Parathyroid adenoma (tissue), 2 donors: Measurements from ENCODE around the gene HDGFL3.

ENCODE experiments used
- H2AFZ ChIP-seq: fragments of 300-600 bp; sonication (generic); one replicate; pipeline ENCODE4 v1.7.0; 2017; ENCODE audit warnings: antibody characterized with exemption, mild to moderate bottlenecking
- H3K27ac ChIP-seq: fragments of 300-600 bp; sonication (generic); one replicate; pipeline ENCODE4 v1.7.0; 2017
- H3K27me3 ChIP-seq: fragments of 300-600 bp; sonication (generic); one replicate; pipeline ENCODE4 v1.7.0; 2017; ENCODE audit warnings: low read length; ENCODE audit not compliant: control insufficient read depth, insufficient read depth
- H3K36me3 ChIP-seq: fragments of 300-600 bp; sonication (generic); one replicate; pipeline ENCODE4 v1.7.0; 2017; ENCODE audit warnings: low read length; ENCODE audit not compliant: control insufficient read depth, insufficient read depth
- H3K4me1 ChIP-seq: fragments of 300-600 bp; sonication (generic); one replicate; pipeline ENCODE4 v1.7.0; 2017; ENCODE audit warnings: control low read depth
- H3K4me2 ChIP-seq: fragments of 300-600 bp; sonication (generic); one replicate; pipeline ENCODE4 v1.7.0; 2017; ENCODE audit warnings: low read length
- H3K4me3 ChIP-seq: fragments of 300-600 bp; sonication (generic); one replicate; pipeline ENCODE4 v1.7.0; 2017; ENCODE audit warnings: low read depth, low read length
- H3K79me2 ChIP-seq: fragments of 300-600 bp; sonication (generic); one replicate; pipeline ENCODE4 v1.7.0; 2017; ENCODE audit warnings: control low read depth
- H3K9ac ChIP-seq: fragments of 300-600 bp; sonication (generic); one replicate; pipeline ENCODE4 v1.7.0; 2017; ENCODE audit warnings: mild to moderate bottlenecking
- H3K9me3 ChIP-seq: fragments of 300-600 bp; sonication (generic); one replicate; pipeline ENCODE4 v1.7.0; 2017; ENCODE audit warnings: low read length; ENCODE audit not compliant: control insufficient read depth
- TF ChIP-seq, protein P1 (sequence below): fragments of 300-600 bp; sonication (generic); IDR thresholded peaks from one replicate; pipeline ENCODE4 v1.7.0; 2017; ENCODE audit warnings: antibody characterized with exemption, mild to moderate bottlenecking
- donor health status: primary hyperparathyroidism.

The HDGFL3 gene

GRCh38 chr15:83206526-83207008 is 1.1 kb downstream of the HDGFL3 start:
- TF ChIP-seq, protein P1, sequence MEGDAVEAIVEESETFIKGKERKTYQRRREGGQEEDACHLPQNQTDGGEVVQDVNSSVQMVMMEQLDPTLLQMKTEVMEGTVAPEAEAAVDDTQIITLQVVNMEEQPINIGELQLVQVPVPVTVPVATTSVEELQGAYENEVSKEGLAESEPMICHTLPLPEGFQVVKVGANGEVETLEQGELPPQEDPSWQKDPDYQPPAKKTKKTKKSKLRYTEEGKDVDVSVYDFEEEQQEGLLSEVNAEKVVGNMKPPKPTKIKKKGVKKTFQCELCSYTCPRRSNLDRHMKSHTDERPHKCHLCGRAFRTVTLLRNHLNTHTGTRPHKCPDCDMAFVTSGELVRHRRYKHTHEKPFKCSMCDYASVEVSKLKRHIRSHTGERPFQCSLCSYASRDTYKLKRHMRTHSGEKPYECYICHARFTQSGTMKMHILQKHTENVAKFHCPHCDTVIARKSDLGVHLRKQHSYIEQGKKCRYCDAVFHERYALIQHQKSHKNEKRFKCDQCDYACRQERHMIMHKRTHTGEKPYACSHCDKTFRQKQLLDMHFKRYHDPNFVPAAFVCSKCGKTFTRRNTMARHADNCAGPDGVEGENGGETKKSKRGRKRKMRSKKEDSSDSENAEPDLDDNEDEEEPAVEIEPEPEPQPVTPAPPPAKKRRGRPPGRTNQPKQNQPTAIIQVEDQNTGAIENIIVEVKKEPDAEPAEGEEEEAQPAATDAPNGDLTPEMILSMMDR, result no peak
- peaks cover 8% of the 10 kb centered on the region for H3K4me1 ChIP-seq
- H3K36me3 ChIP-seq, result no peaks in the 10 kb centered on the region
- peak overlapping the region; percentile 54 for H3K4me3 ChIP-seq
- H3K27ac ChIP-seq, result peak overlapping the region; percentile 92
- H3K4me2 ChIP-seq, result peak overlapping the region; percentile 71
- H3K27me3 ChIP-seq, result no peaks in the 10 kb centered on the region
- peaks cover 2% of the 10 kb centered on the region for H3K79me2 ChIP-seq
- peak overlapping the region; percentile 84 for H2AFZ ChIP-seq
- H3K9me3 ChIP-seq, result no peaks in the 10 kb centered on the region
- peak overlapping the region; percentile 67 for H3K9ac ChIP-seq

GRCh38 chr15:83205725-83206324 is 1.8 kb downstream of the HDGFL3 start:
- H3K4me2 ChIP-seq, result peak overlapping the region; percentile 71
- H2AFZ ChIP-seq, result peak overlapping the region; percentile 84
- H3K9me3 ChIP-seq, result no peaks in the 10 kb centered on the region
- H3K27me3 ChIP-seq, result no peaks in the 10 kb centered on the region
- H3K27ac ChIP-seq, result peak overlapping the region; percentile 92
- no peak overlapping the region for H3K9ac ChIP-seq
- H3K4me1 ChIP-seq, result peaks cover 8% of the 10 kb centered on the region
- H3K79me2 ChIP-seq, result peaks cover 2% of the 10 kb centered on the region
- TF ChIP-seq, protein P1, result no peak
- H3K36me3 ChIP-seq, result no peaks in the 10 kb centered on the region
- H3K4me3 ChIP-seq, result peak overlapping the region; percentile 54

DNA sequence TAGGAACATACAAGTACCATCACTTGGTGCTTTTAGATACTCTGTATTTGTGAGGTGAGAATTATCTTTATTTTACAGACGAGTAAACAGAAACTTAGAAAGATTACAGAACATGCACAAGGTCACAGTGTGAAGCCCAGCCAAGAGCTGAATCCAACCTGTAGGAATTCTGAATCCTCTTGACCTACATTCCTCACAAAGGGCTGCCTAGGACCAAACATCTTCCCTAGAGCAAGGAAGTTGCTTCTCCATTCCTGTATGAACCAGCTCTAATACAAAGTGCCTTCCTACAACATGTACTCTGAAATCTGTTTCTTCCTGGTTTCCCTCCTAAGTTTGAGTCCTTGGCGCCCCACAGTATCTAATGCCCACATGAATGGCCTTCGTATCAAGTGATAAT is 2.9 kb downstream of the HDGFL3 start:
- Histone ChIP-seq H3K79me2 (peaks cover 2% of the 10 kb centered on the region), H3K9me3 (no peaks in the 10 kb centered on the region), H3K9ac (no peak overlapping the region), H3K4me2 (no peak overlapping the region), H3K36me3 (no peaks in the 10 kb centered on the region), H3K4me1 (peaks cover 8% of the 10 kb centered on the region), H3K4me3 (no peak overlapping the region), H2AFZ (no peak overlapping the region), H3K27me3 (no peaks in the 10 kb centered on the region), H3K27ac (no peak overlapping the region)
- TF ChIP-seq, protein P1, result no peak

- Histone ChIP-seq H3K4me2 (no peak overlapping the region), H3K36me3 (no peaks in the 10 kb centered on the region), H3K27ac (no peak overlapping the region), H3K4me1 (peaks cover 9% of the 10 kb centered on the region), H3K9ac (no peak overlapping the region), H3K9me3 (no peaks in the 10 kb centered on the region), H2AFZ (no peak overlapping the region), H3K4me3 (no peak overlapping the region), H3K27me3 (no peaks in the 10 kb centered on the region), H3K79me2 (peaks cover 2% of the 10 kb centered on the region)
- TF ChIP-seq, protein P1, result no peak
Observed at GRCh38 chr15:83203543-83203942, 4.1 kb downstream of the HDGFL3 start.

DNA sequence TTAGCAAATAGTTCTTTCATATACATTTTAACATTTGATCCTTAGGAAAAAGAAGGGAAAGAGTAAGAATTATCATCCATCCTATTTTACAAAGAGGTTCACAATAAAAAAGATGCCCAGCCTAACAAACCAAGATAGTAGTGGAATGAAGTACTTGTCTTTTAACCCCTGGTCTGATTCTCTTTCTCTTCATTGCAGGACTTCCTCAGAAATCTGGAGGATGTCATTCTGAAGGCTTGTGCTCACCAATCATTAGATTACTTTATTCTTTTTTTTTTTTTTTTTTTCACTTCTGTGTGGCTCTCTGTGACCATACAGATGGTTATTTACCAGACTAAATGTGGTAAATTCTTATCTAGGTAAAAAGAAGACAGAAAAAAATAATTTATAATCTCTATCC is 7.0 kb downstream of the HDGFL3 start:
- peaks cover 15% of the 10 kb centered on the region for H3K4me1 ChIP-seq
- no peak overlapping the region for H3K4me2 ChIP-seq
- no peak overlapping the region for H3K27ac ChIP-seq
- no peaks in the 10 kb centered on the region for H3K9me3 ChIP-seq
- no peaks in the 10 kb centered on the region for H3K36me3 ChIP-seq
- no peak overlapping the region for H2AFZ ChIP-seq
- H3K4me3 ChIP-seq, result no peak overlapping the region
- TF ChIP-seq, protein P1, result no peak
- H3K9ac ChIP-seq, result no peak overlapping the region
- H3K79me2 ChIP-seq, result peaks cover 2% of the 10 kb centered on the region
- H3K27me3 ChIP-seq, result no peaks in the 10 kb centered on the region
